HG02642 (cell line): ENCODE measurements around the gene ZNF43.
A peak's percentile ranks its signal among the peaks of the same experiment; 100 is the strongest.
"Not testable (repeated sequence)": the region's sequence is repeated elsewhere in the genome, so short reads cannot be mapped to it uniquely, and the experiment has no call there.

Experiments used
- ATAC-seq: cut with Tn5 transposase; IDR thresholded peaks from one replicate; pipeline ENCODE4 v1.9.1; 2021; ENCODE audit warnings: mild to moderate bottlenecking; ENCODE audit not compliant: unreplicated experiment, poor library complexity

Gene ZNF43

GRCh38 chr19:21835810-21836444, at the start of gene ZNF43:
Gene ZNF43, minus strand, starts transcription at chr19:21836182. Its CDS starts 144 bp downstream, at chr19:21836038.
- ATAC-seq, result peak; percentile 98

- not testable (repeated sequence) for ATAC-seq
Observed at GRCh38 chr19:21885516-21885915, 49.5 kb upstream of the ZNF43 start.

GRCh38 chr19:21884786-21885185, 48.8 kb upstream of the ZNF43 start:
- ATAC-seq, result not testable (repeated sequence)

- ATAC-seq, result no peak
Observed at GRCh38 chr19:21883516-21883915, 47.5 kb upstream of the ZNF43 start.

- not testable (repeated sequence) for ATAC-seq
Observed at GRCh38 chr19:21880761-21881160, 44.8 kb upstream of the ZNF43 start.

- no peak for ATAC-seq
Observed at GRCh38 chr19:21878646-21879045, 42.7 kb upstream of the ZNF43 start.

- ATAC-seq, result no peak
Observed at GRCh38 chr19:21877976-21878375, 42.0 kb upstream of the ZNF43 start.

GRCh38 chr19:21876608-21877007, 40.6 kb upstream of the ZNF43 start:
- not testable (repeated sequence) for ATAC-seq

- ATAC-seq, result no peak
Observed at GRCh38 chr19:21856773-21857514, 21.0 kb upstream of the ZNF43 start.

- peak; percentile 98 for ATAC-seq
Observed at GRCh38 chr19:21851596-21852345, 15.8 kb upstream of the ZNF43 start.

- ATAC-seq, result no peak
Observed at GRCh38 chr19:21850656-21851255, 14.8 kb upstream of the ZNF43 start.

GRCh38 chr19:21848706-21849105, 12.7 kb upstream of the ZNF43 start:
- ATAC-seq, result no peak

GRCh38 chr19:21843081-21843480, 7.1 kb upstream of the ZNF43 start:
- no peak for ATAC-seq

GRCh38 chr19:21841488-21842097, 5.6 kb upstream of the ZNF43 start:
- no peak for ATAC-seq

GRCh38 chr19:21841081-21841480, 5.1 kb upstream of the ZNF43 start:
- no peak for ATAC-seq

- ATAC-seq, result no peak
Observed at GRCh38 chr19:21839976-21840375, 4.0 kb upstream of the ZNF43 start.

- no peak for ATAC-seq
Observed at GRCh38 chr19:21838646-21839045, 2.7 kb upstream of the ZNF43 start.

- no peak for ATAC-seq
Observed at GRCh38 chr19:21835429-21835809, 563 bp downstream of the ZNF43 start.

- no peak for ATAC-seq
Observed at GRCh38 chr19:21833733-21834132, 2.2 kb downstream of the ZNF43 start.

GRCh38 chr19:21824679-21825078, 11.3 kb downstream of the ZNF43 start:
- ATAC-seq, result no peak
